Activated naive CD4-positive, alpha-beta T cell (primary cell): ENCODE results near the gene SNX3.

Experiments
- DNase-seq, 4 experiments: peaks; one replicate each; lab custom pipeline; 2025; lab: John Stamatoyannopoulos, UW

SNX3 gene

DNA sequence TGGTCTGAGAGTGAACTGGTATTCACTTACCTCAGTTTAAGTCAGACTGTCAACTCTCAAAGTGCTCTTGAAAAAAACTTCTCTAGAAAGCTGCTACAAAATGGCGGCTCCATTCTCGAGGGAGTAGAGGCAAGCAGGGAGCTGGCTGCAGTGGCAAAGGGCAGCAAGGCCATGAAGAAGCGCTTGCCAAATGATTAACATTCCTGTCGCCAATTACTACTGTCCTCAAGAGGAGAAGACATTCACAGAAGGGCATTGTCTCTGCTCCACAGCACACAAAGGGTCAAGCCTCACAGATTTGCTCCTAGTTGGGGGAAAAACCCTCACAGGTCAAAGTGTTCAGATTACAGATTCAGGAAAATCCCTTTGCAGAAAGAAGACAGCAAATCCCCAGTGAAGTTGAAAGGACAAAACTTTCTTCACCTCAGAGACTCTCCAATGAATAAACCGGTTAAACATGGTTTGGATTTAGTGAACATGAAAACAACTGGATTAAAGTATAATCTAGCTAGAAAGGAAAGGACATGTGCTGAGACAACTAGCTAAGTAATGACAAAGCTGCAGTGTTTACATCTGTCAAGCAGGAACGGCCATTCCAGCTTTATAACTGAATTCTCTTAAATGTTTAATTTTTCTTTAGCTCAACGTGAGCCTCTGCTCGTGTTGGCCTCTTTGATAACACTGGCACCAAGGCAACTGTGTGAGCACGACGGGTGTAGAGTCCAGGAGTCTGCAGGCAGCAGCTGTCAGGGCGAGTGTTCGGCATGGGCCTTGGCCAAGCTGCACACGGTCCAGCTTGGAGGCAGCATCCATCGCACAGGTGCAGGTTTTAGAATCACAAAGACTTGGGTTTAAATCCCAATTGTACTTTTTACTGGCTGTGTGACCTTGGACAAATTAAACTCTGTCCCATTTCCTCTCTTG lies 57.4 kb downstream of the SNX3 start:
- DNase-seq = no peak

DNA sequence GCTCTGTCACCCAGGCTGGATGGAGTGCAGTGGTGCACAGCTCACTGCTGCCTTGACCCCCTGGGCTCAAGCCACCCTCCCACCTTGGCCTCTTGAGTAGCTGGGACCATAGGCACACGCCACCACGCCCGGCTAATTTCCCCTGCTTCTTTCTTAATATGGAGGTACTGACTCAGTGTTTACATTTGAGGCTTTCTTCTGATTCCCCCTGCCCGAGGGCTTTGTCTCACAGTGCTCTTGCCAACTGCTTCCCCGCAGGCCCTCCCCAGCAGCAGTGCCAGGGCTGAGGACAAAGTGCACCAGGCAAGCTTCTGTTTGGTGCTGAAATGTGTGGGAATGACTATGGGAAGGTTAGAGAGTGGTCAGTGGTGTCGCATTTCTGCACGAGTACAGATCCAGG lies 60.2 kb downstream of the SNX3 start:
- DNase-seq = no peak

DNA sequence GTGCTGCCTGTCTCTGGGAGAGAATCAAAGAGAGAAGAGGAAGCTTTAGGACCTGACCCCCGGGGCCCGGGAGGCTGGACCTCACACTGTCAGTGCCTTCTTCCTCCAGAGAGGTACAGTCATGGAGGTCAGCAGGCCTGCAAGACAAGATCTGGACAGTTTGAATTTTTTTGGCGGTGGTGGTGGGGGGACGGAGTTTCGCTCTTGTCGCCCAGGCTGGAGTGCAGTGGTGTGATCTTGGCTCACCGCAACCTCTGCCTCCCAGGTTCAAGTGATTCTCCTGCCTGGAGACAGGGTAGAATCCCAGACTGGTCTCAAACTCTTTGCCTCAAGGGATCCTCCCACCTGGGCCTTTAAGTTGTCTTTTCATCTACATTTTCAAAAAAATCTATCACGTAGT lies 60.7 kb downstream of the SNX3 start:
- DNase-seq = no peak

DNA sequence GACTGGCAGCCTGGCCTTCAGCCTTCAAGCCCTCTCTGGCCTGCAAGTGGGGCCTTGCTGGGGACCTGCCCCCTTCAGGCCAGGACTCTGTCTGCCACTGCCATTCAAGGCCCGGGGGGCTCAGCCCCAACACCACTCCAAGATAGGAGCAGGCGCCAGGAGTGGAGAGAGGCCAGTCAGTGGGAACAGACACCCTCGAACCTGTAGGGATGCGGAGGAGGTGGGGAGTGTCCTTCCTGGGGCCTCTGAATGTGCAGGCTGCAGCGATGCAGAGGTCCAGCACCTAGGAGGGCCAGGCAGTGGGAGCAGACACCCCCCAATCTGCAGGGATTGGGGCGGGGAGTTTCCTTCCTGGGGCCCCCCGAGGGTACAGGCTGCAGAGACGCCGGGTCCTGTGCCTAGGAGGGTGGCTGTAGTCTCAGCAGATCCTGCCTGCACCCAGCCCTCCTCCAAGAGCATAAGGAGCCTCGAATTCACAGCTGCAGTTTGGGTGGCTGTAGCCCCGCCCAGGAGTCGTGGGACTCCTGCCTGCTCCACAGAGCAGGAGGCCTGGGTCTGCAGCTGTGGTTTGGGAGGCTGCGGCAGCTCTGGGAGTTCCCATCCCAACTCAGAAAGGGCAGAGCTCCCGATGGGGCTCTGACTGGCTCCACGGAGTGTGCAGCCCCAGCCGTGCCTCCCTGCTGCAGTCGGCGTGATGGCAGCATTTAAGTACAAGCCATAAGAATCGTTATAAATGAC lies 61.9 kb downstream of the SNX3 start:
- DNase-seq = no peak

DNA sequence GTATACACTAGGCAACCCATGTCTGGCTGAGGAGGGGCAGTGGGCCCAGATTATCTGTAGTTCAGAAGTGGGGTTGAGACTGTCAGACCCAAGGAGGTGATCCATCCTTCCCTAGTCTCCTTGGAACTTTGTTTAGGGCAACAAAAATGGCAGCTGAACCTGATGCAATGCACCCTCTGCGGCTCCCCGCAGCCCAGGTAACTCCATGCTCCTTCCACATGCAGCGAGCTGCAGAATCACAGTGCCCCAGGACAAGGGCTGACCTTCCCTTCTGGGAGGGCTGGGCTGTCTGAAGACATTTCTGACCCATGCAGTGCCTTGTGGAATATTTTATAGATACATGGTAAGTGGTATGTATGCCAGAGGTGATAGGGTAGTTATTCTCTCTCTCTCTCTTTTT lies 65.6 kb downstream of the SNX3 start:
- no peak for DNase-seq

DNA sequence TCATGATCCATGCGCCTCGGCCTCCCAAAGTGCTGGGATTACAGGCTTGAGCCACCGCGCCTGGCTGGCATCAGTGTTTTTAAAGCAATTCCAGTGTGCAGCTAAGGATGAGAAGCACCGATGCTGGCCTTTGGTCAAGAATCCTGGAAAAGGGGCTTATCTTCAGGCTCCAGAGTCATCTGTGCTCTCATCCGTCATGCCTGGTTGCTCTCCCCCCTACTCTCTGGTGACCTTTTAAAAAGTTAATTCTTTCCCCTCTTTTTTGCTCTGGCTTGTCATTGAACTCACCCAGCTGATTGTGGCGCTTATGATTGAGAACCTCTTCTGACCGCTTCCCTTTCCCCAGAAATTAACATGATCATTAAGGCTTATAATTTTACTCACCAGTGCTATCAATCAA lies 66.3 kb downstream of the SNX3 start:
- DNase-seq = no peak

DNA sequence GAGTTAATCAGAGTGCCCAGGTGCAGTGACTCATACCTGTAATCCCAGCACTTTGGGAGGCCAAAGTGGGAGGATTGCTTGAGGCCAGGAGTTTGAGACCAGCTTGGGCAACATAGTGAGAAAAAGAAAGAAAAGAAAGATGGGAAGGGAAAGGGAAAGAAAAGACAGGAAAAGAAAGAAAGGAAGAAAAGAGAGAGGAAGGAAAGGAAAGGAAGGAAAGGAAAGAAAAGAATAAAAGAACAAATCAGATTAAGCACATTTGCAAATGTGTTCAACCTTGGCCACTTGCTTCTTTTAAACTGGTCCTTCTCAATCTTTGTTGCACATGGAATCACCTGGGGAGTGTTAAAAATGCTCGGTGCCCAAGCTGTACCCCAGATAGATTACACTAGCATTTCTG lies 67.0 kb downstream of the SNX3 start:
- DNase-seq = no peak

DNA sequence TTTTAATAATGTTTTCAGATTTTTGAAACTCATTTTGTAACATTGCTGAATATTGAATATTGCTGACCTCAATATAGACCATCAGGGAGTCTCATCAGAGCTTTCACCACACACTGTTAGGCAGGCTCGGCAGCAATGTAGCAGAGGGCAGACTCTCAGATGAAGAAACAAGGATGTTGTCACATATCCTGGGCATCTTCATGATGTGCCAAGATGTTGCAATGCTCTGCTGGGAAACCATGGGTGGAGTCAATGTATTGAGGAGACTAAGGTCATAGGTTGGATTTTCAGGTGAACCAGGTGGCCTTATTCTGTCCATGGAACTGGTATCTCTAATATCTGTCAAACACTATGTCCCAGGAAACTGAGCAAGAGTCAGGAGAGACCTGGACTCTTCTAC lies 67.7 kb downstream of the SNX3 start:
- DNase-seq = no peak

DNA sequence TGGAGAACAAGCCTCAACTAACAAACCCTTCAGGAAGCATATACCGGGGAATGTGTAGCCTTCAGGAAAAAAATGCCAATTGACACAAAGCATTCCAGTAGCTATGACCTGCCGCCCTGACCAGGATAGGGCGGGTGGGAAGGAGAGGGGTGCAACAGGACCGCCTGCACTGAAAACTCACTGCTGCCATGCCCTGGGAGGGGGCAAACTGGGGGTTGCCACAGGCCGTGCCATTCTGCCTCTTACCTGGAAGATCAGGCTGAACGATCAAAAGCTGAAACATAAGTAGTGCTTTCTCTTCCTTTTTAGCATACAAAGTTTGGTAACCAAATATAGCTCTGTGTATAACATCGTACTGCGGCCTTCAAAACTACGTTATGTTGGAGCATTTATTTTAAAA lies 73.3 kb downstream of the SNX3 start:
- DNase-seq = no peak

DNA sequence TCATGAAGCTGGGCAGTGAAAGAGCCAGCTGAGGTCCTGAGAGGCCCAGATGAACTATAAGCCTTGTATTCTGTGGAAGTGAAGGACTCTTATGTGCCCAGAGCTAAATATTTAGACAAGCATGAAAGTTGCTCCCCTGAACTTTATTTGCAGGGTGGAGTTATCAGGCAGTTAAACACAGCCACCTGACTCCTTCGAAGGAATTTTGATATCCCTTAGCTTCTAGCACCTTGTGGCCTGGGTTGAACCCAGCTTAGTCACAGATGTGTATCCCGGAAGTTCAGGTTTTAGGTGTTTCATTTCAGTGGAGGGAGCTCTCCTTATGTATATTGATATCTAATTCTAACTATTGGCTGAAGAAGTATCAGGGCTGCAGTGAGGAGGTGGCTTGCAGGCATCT lies 74.6 kb downstream of the SNX3 start:
- no peak for DNase-seq

DNA sequence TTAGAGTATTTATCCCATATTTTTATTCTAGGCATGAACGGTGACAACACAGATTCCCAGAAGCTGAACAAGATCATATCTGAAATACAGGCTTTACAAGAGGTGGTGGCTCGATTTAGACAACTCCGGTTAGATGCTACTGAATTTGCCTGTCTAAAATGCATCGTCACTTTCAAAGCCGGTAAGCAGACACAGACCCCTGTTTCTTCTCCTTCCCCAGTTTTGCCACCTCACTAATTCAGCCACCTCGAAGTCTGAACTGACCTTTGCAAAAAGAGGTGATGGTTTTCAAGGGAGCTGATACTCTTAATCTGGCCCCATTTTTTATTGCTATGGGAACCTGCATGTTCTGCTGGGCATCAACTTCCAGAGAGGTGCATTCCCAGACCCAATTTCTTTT lies 80.1 kb downstream of the SNX3 start:
- no peak for DNase-seq

DNA sequence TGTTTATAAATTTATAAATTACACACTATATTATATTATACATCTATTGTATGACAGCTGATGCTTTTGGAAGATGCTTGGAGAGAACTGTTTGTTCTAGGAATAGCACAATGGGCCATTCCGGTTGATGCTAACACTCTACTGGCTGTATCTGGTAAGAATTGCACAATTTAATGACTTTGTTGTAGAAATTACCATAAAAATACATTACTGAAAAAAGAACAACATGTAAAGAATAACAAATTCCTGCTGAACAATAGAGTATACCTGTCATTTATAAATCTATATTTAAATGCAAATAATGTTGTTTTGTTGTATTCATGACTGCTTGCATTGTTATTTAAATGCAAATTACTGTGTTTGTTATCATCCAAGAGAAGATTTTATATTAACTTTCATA lies 80.6 kb downstream of the SNX3 start:
- no peak for DNase-seq

DNA sequence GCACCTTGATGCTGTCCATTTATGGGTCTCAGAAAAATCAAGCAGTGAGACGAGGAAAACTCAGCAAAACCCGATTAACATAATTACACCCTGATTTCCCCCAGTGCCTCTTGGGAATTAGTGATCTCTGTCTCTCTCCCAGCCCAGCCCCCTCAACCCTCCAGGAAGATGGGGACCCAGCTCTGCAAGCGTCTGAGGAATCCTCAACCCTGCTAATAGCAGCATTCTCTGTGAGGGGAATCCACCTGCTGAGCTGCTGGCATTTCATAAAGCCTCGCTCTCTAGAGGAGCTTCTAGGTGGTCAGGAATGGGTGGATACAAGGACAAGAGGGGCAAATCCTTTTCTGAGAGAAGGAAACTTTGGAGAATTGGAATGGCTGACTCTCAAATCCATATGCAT lies 81.1 kb downstream of the SNX3 start:
- DNase-seq = no peak

DNA sequence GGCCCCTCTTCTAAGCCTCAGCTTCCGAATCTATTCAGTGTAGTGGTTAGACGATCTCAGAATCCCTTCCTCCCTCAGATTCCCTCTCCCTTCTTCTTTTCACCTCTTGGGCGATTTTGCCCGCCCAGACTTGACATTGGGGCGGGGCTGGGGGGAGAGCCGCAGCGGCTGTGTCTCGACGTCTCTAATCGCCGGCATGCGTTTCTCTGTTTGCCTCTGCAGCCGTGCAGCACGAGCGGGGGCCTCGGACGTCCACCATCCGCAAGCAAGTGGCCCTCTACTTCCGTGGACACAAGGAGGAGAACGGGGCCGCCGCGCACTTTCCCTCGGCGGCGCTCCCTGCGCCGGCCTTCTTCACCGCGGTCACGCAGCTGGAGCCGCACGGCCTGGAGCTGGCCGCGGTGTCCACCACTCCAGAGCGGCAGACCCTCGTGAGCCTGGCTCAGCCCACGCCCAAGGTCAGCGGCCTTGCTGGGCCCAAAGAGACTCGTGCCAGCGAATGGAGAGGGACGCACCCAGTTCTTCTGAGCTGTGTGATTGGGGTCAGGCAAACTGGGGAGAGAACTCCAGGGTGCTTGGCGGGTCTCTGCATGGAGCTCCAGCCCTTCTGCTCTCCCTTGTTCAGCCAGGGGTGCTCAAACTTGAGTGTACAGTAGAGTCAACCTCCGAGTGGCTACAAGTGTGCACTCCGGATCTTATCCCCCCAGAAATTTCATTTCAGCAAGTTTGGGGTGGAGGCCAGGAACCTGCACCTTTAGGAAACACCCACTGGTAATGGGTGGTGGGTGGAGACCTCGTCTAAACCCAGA lies 84.4 kb downstream of the SNX3 start:
- no peak for DNase-seq

DNA sequence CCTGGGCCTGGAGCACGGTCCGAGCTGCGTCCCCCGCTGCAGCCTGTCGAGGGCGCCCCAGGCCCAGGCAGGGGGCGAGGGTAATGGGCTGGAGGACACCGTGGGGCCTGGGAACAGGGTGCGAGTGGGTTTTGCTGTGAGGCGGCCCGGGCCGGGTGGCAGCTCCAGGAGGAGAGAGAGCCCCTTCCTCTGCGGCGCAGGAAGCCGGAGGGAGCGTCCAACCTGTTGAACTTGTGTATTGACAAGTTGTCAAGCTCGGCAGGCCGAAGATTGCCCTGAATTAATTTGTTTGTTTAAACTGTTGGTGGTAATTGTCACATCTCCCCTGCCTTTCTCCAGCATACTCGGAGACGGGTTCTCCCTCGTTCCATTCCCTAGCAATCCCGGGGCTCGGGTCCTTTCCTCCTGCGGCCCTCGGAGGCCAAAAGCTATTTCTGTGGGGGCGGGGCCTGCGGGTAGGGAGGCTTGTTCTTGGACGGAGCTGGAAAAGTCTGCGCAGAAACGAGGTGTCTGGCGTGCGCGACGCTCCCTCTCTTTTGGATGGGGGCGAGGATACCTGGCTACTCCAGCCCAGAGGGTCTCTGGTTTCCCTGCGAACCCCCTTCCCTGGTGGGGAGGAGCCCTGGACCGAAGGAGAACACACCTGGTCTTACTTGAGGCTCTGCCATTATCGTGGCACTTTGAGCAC lies 85.1 kb downstream of the SNX3 start:
- DNase-seq = no peak

DNA sequence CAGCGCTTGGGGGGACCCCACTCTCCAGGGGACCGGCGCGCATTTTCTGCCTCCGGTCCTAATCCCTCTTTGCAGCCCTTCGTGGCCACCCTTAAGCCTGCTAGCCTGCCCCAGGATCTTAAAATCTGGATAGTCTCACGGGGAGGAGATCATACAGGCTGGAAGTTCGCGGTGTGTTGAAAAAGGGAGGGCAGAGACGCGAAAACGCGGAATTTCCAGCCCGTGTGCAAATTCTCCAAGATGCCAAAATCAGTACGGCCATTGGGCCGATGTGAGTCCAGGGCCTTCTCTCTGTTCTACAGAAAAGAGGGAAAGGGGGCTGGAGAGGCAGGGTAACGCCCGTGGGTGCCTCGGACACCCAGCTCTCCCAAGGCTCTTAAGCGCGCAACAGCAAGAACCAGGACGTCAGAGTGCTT lies 85.7 kb downstream of the SNX3 start:
- DNase-seq = no peak

DNA sequence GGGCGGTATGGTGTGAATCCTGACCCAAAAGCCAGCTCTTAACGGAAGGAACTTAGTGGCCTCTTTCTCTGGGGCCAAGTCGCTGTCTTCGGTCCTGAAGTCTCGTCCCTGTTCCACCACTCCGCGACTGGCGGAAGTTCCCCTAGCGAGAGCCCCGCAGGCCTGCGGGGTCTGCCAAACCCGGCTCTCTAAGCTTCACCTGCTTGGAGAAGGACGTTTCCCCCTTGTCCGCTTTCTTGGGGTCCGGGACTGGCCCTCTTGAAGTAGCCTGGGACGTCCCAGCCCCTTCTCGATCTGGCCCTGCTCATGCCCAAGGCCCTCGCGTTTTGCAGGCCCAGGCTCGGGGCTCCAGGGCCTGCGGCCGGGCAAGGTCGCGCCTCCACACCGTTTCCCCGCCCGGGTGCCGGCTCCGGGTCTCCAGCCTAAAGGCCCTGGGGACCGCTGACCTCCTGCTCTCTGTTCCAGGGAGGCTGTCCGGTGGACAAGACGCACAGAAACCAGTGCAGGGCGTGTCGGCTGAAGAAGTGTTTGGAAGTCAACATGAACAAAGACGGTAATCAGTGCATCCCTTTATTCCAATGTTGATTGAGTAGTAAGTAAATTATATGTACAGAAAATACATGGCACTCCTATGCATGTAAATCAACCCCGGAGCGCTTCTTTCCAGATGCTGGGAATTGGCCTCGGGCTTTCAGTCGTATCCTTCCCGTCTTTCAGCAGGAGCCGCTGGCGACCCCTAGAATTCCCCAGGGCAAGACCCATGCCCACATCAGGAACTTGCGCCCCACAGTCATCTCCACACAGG lies 86.3 kb downstream of the SNX3 start:
- peak in 1 of 4 experiments; percentile 9 for DNase-seq

DNA sequence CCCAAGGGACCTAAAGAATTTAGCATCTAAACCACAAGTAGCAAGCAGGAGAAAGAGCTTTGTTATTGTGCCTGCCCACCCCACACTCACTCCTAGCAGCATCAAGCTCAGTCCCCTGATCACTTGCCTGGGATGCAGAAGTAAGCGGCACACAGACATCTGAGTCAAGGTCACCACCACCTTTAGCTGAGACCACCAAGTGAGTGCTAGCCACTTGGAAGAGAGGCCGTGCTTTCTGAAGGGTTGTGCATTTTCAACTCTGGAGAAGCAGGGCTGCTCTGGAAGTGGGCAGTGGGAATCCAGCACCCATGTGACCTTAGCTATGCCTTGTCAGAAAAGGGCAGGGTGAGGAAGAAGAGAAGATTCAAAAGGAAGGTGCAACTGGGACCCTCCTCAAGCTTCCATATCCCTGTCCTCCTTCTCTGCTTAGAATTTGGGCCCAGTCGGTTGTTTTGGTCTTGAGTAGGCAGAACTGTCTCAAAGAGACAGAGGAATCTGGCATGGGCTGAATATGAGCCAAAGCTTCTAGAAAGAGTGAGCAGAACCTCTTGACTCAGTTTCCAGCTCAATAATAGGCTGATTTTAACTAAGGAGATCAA lies 88.8 kb downstream of the SNX3 start:
- DNase-seq = no peak

DNA sequence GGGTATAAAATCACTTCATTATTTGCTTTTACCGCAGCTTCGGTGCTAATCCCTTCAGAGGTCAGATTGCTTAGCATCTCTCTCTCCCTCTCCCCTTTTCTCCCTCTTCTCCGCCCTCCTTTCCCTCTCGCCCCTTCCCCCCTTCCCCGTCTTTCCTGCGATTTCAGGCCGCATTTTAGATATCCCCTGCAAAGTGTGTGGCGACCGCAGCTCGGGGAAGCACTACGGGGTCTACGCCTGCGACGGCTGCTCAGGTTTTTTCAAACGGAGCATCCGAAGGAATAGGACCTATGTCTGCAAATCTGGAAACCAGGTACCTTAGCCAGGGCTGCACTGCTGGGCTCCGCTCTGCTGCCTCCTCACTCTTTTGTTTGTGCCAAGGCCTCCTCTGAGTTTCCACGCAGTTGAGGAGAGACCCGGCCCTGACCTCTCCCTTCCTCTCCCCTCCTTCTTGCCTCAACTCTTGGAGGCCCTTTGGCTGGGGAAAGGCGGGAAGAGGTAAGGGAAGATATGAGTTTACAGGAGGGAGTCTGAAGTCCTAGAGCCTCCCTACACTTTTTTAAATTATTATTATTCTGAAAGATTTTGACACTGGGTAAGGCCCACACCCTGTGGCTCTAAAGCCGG lies 89.4 kb downstream of the SNX3 start:
- no peak for DNase-seq
